SK-N-SH treated with all-trans-retinoic acid at 6 μM for 48 hours (cell line): ENCODE results near the gene TSEN34.

Experiments
- ARNTL ChIP-seq: fragments of 450-650 bp; formaldehyde crosslinking; IDR thresholded peaks from 2 replicates; pipeline ENCODE4 v1.5.0; 2020; ENCODE audit warnings: low read depth, mild to moderate bottlenecking, moderate library complexity, borderline replicate concordance
- TOX ChIP-seq: fragments of 250-450 bp; sonication (Bioruptor Pico); IDR thresholded peaks from 2 replicates; pipeline ENCODE4 v1.8.0; 2021; ENCODE audit warnings: mild to moderate bottlenecking, moderate library complexity, borderline replicate concordance
- ZFP3 ChIP-seq: fragments of 250-450 bp; sonication (Bioruptor Pico); IDR thresholded peaks from 2 replicates; pipeline ENCODE4 v1.5.0; 2020; ENCODE audit warnings: mild to moderate bottlenecking, moderate library complexity
- ZFP30 ChIP-seq: fragments of 450-650 bp; formaldehyde crosslinking; IDR thresholded peaks from 2 replicates; pipeline ENCODE4 v1.5.0; 2022; ENCODE audit warnings: mild to moderate bottlenecking, moderate library complexity
- ZNF70 ChIP-seq: fragments of 450-650 bp; formaldehyde crosslinking; IDR thresholded peaks from 2 replicates; pipeline ENCODE4 v1.5.0; 2020; ENCODE audit warnings: mild to moderate bottlenecking, moderate library complexity
- TF ChIP-seq, protein P1 (sequence below): fragments of 250-450 bp; sonication (Bioruptor Pico); IDR thresholded peaks from 2 replicates; pipeline ENCODE4 v1.8.0; 2021; ENCODE audit warnings: low read depth, mild to moderate bottlenecking, moderate library complexity, borderline replicate concordance
- TF ChIP-seq, protein P2 (sequence below): fragments of 250-450 bp; sonication (Bioruptor Pico); IDR thresholded peaks from 2 replicates; pipeline ENCODE4 v1.5.1; 2021; ENCODE audit warnings: mild to moderate bottlenecking, moderate library complexity
- TF ChIP-seq, protein P3 (sequence below): fragments of 250-450 bp; sonication (Bioruptor Pico); IDR thresholded peaks from 2 replicates; pipeline ENCODE4 v1.5.0; 2020; ENCODE audit warnings: mild to moderate bottlenecking, moderate library complexity

DNA sequence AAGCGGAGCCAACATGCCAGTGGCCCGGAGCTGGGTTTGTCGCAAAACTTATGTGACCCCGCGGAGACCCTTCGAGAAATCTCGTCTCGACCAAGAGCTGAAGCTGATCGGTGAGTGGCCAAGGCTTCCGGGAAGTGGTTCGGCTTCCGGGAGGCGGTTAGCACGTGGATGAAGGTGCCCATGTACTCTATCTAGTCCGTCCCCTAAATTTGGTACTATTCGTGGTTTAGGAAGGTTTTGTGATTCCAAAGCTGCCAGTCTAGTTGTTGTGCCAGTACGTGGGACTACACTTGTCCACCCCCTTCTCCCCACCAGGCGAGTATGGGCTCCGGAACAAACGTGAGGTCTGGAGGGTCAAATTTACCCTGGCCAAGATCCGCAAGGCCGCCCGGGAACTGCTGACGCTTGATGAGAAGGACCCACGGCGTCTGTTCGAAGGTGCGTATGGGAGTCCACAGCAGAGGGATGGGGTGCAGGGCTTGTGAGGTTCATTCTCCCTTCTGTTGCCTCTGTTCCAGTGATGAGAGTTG is 10.1 kb downstream of the TSEN34 start:
- no peak for TF ChIP-seq ZFP30 (CRISPR knock-in tag)
- TF ChIP-seq, protein P1, sequence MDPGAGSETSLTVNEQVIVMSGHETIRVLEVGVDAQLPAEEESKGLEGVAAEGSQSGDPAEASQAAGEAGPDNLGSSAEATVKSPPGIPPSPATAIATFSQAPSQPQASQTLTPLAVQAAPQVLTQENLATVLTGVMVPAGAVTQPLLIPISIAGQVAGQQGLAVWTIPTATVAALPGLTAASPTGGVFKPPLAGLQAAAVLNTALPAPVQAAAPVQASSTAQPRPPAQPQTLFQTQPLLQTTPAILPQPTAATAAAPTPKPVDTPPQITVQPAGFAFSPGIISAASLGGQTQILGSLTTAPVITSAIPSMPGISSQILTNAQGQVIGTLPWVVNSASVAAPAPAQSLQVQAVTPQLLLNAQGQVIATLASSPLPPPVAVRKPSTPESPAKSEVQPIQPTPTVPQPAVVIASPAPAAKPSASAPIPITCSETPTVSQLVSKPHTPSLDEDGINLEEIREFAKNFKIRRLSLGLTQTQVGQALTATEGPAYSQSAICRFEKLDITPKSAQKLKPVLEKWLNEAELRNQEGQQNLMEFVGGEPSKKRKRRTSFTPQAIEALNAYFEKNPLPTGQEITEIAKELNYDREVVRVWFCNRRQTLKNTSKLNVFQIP (CRISPR knock-in tag) = no peak
- TF ChIP-seq ZNF70 (CRISPR knock-in tag) = no peak
- no peak for TF ChIP-seq TOX (CRISPR knock-in tag)
- no peak for TF ChIP-seq ARNTL
- TF ChIP-seq, protein P2, sequence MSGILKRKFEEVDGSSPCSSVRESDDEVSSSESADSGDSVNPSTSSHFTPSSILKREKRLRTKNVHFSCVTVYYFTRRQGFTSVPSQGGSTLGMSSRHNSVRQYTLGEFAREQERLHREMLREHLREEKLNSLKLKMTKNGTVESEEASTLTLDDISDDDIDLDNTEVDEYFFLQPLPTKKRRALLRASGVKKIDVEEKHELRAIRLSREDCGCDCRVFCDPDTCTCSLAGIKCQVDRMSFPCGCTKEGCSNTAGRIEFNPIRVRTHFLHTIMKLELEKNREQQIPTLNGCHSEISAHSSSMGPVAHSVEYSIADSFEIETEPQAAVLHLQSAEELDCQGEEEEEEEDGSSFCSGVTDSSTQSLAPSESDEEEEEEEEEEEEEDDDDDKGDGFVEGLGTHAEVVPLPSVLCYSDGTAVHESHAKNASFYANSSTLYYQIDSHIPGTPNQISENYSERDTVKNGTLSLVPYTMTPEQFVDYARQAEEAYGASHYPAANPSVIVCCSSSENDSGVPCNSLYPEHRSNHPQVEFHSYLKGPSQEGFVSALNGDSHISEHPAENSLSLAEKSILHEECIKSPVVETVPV = no peak
- TF ChIP-seq, protein P3, sequence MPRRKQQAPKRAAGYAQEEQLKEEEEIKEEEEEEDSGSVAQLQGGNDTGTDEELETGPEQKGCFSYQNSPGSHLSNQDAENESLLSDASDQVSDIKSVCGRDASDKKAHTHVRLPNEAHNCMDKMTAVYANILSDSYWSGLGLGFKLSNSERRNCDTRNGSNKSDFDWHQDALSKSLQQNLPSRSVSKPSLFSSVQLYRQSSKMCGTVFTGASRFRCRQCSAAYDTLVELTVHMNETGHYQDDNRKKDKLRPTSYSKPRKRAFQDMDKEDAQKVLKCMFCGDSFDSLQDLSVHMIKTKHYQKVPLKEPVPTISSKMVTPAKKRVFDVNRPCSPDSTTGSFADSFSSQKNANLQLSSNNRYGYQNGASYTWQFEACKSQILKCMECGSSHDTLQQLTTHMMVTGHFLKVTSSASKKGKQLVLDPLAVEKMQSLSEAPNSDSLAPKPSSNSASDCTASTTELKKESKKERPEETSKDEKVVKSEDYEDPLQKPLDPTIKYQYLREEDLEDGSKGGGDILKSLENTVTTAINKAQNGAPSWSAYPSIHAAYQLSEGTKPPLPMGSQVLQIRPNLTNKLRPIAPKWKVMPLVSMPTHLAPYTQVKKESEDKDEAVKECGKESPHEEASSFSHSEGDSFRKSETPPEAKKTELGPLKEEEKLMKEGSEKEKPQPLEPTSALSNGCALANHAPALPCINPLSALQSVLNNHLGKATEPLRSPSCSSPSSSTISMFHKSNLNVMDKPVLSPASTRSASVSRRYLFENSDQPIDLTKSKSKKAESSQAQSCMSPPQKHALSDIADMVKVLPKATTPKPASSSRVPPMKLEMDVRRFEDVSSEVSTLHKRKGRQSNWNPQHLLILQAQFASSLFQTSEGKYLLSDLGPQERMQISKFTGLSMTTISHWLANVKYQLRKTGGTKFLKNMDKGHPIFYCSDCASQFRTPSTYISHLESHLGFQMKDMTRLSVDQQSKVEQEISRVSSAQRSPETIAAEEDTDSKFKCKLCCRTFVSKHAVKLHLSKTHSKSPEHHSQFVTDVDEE (CRISPR knock-in tag) = no peak
- no peak for TF ChIP-seq ZFP3 (CRISPR knock-in tag)
